Uterus (tissue), 4 donors: ENCODE results near the gene KCNA10. TPM values are rescaled to one million over a fixed set of nuclear protein-coding genes. Genes with fewer than 3 reads are reported as not detected.
"Not testable (repeated sequence)": the region's sequence is repeated elsewhere in the genome, so short reads cannot be mapped to it uniquely, and the experiment has no call there.

Source experiments
- DNase-seq, 2 donors: peaks; one replicate each; pipeline ENCODE4 v3.0.0-alpha.2; 2019 to 2020
- H3K27ac ChIP-seq, 2 donors: fragments of 200-600 bp; sonication (generic); 1 replicate in 1 of 2; 2 replicates in 1 of 2; pipeline ENCODE4 v1.5.1; 2016 to 2018
- H3K27me3 ChIP-seq, 2 donors: fragments of 200-600 bp; sonication (generic); one replicate each; pipeline ENCODE4 v1.5.1; 2018 to 2019; ENCODE audit warnings: control low read depth in 1 of 2
- H3K36me3 ChIP-seq, 2 donors: fragments of 200-600 bp; sonication (generic); one replicate each; pipeline ENCODE4 v1.5.1; 2019; ENCODE audit warnings: control low read depth in 1 of 2
- H3K4me1 ChIP-seq, 2 donors: fragments of 200-600 bp; sonication (generic); one replicate each; pipeline ENCODE4 v1.5.1; 2018 to 2019; ENCODE audit warnings: control low read depth in 1 of 2
- H3K4me3 ChIP-seq, 2 donors: fragments of 200-600 bp; sonication (generic); 1 replicate in 1 of 2; 2 replicates in 1 of 2; pipeline ENCODE4 v1.5.1; 2018 to 2019; ENCODE audit warnings: mild to moderate bottlenecking in 1 of 2
- H3K9me3 ChIP-seq, 2 donors: fragments of 200-600 bp; sonication (generic); one replicate each; pipeline ENCODE4 v1.5.1; 2019; ENCODE audit warnings: control low read depth in 1 of 2
- CTCF ChIP-seq, 4 experiments: fragments of 200-600 bp in 2 of 4; fragments of 450-650 bp in 2 of 4; sonication (generic) in 2 of 4; IDR thresholded peaks; one replicate each; pipeline ENCODE4 v1.5.1; 2016 to 2019; ENCODE audit warnings: antibody characterized with exemption in 4 of 4, mild to moderate bottlenecking in 2 of 4, moderate library complexity in 1 of 4
- POLR2A ChIP-seq, 2 donors: fragments of 450-650 bp; IDR thresholded peaks; one replicate each; pipeline ENCODE4 v1.6.1; 2016; ENCODE audit warnings: antibody characterized with exemption in 2 of 2, mild to moderate bottlenecking in 1 of 2, moderate library complexity in 1 of 2
- intact Hi-C: fragments of 100-400 bp; cut with DNase I; formaldehyde crosslinking; loops from one replicate; pipeline ENCODE4 v1.15.1; 2023; ENCODE audit warnings: low total_unique reads
- total RNA-seq, 4 donors: library from RNA; depleted of rRNA in 3 of 4; stranded (reverse); fragments of >200 nt in 3 of 4; gene quantifications; one replicate each; pipeline versions ENCODE4 v1.1.0 to v1.2.4, GENCODE V29; 2014 to 2023
- donor health status: DM: yes; HTN: yes; CAD: no.

KCNA10 gene
- total RNA-seq, 4 donors from 2014 or later, result not detected

- intact Hi-C loops, result no loop called here
- H3K27ac ChIP-seq, result no peak overlapping the region
- no peak overlapping the region for H3K4me3 ChIP-seq
- no peaks in the 10 kb centered on the region for H3K27me3 ChIP-seq
- H3K36me3 ChIP-seq, result no peaks in the 10 kb centered on the region
- H3K9me3 ChIP-seq, result no peaks in the 10 kb centered on the region
- H3K4me1 ChIP-seq, result no peaks in the 10 kb centered on the region
- TF ChIP-seq POLR2A (IDR thresholded peaks at IDR 0.05), result no peak
- no peak for TF ChIP-seq CTCF (IDR thresholded peaks at IDR 0.05)
- DNase-seq, result no peak
Measured at GRCh38 chr1:110515041-110515440, 3.9 kb downstream of the KCNA10 start.

GRCh38 chr1:110513511-110513910 is 5.5 kb downstream of the KCNA10 start:
- no peak overlapping the region for H3K4me3 ChIP-seq
- no peaks in the 10 kb centered on the region for H3K4me1 ChIP-seq
- intact Hi-C loops, result no loop called here
- H3K27me3 ChIP-seq, result no peaks in the 10 kb centered on the region
- no peak for DNase-seq
- H3K9me3 ChIP-seq, result no peaks in the 10 kb centered on the region
- no peaks in the 10 kb centered on the region for H3K36me3 ChIP-seq
- no peak overlapping the region for H3K27ac ChIP-seq
- TF ChIP-seq CTCF (IDR thresholded peaks at IDR 0.05) (no peak), POLR2A (IDR thresholded peaks at IDR 0.05) (no peak)

- H3K27me3 ChIP-seq, result no peaks in the 10 kb centered on the region
- H3K36me3 ChIP-seq, result no peaks in the 10 kb centered on the region
- no peak for DNase-seq
- H3K9me3 ChIP-seq, result no peaks in the 10 kb centered on the region
- H3K4me3 ChIP-seq, result no peak overlapping the region
- no peaks in the 10 kb centered on the region for H3K4me1 ChIP-seq
- intact Hi-C loops, result no loop called here
- no peak overlapping the region for H3K27ac ChIP-seq
- no peak for TF ChIP-seq CTCF (IDR thresholded peaks at IDR 0.05)
- no peak for TF ChIP-seq POLR2A (IDR thresholded peaks at IDR 0.05)
Measured at GRCh38 chr1:110511436-110511835, 7.5 kb downstream of the KCNA10 start.

- H3K4me3 ChIP-seq, H3K27ac ChIP-seq, H3K27me3 ChIP-seq, intact Hi-C loops, H3K4me1 ChIP-seq, H3K36me3 ChIP-seq, H3K9me3 ChIP-seq, DNase-seq: not testable (repeated sequence)
Measured at GRCh38 chr1:110510921-110511320, 8.1 kb downstream of the KCNA10 start.

- TF ChIP-seq POLR2A (IDR thresholded peaks at IDR 0.05), result no peak
- TF ChIP-seq CTCF (IDR thresholded peaks at IDR 0.05), result no peak
- Histone ChIP-seq H3K9me3 (no peaks in the 10 kb centered on the region), H3K27me3 (no peaks in the 10 kb centered on the region), H3K36me3 (no peaks in the 10 kb centered on the region), H3K27ac (no peak overlapping the region), H3K4me3 (no peak overlapping the region), H3K4me1 (no peaks in the 10 kb centered on the region)
- no peak for DNase-seq
- intact Hi-C loops, result no loop called here
Measured at GRCh38 chr1:110509655-110510054, 9.3 kb downstream of the KCNA10 start.
